Measurements from ENCODE around the gene GATB. TPM values are rescaled to one million over a fixed set of nuclear protein-coding genes. Genes with fewer than 3 reads are reported as not detected.

The GATB gene
- total and polyA plus RNA-seq, 2 experiments from 2014 or later = 17.7 to 18.9 TPM

GRCh38 chr4:151679231-151679630 is 81.6 kb downstream of the GATB start:
- peak; percentile 47 for DNase-seq (ENCODE audit: low spot score)
- no peak overlapping the region for H2AFZ ChIP-seq
- H3K9me3 Mint-ChIP-seq = no peaks in the 10 kb centered on the region; the same call in 2 of the 3 replicates
- no peak for TF ChIP-seq CREB1 (CRISPR knock-in tag; IDR thresholded peaks at IDR 0.05; ENCODE audit: low read depth)
- TF ChIP-seq, protein P1, sequence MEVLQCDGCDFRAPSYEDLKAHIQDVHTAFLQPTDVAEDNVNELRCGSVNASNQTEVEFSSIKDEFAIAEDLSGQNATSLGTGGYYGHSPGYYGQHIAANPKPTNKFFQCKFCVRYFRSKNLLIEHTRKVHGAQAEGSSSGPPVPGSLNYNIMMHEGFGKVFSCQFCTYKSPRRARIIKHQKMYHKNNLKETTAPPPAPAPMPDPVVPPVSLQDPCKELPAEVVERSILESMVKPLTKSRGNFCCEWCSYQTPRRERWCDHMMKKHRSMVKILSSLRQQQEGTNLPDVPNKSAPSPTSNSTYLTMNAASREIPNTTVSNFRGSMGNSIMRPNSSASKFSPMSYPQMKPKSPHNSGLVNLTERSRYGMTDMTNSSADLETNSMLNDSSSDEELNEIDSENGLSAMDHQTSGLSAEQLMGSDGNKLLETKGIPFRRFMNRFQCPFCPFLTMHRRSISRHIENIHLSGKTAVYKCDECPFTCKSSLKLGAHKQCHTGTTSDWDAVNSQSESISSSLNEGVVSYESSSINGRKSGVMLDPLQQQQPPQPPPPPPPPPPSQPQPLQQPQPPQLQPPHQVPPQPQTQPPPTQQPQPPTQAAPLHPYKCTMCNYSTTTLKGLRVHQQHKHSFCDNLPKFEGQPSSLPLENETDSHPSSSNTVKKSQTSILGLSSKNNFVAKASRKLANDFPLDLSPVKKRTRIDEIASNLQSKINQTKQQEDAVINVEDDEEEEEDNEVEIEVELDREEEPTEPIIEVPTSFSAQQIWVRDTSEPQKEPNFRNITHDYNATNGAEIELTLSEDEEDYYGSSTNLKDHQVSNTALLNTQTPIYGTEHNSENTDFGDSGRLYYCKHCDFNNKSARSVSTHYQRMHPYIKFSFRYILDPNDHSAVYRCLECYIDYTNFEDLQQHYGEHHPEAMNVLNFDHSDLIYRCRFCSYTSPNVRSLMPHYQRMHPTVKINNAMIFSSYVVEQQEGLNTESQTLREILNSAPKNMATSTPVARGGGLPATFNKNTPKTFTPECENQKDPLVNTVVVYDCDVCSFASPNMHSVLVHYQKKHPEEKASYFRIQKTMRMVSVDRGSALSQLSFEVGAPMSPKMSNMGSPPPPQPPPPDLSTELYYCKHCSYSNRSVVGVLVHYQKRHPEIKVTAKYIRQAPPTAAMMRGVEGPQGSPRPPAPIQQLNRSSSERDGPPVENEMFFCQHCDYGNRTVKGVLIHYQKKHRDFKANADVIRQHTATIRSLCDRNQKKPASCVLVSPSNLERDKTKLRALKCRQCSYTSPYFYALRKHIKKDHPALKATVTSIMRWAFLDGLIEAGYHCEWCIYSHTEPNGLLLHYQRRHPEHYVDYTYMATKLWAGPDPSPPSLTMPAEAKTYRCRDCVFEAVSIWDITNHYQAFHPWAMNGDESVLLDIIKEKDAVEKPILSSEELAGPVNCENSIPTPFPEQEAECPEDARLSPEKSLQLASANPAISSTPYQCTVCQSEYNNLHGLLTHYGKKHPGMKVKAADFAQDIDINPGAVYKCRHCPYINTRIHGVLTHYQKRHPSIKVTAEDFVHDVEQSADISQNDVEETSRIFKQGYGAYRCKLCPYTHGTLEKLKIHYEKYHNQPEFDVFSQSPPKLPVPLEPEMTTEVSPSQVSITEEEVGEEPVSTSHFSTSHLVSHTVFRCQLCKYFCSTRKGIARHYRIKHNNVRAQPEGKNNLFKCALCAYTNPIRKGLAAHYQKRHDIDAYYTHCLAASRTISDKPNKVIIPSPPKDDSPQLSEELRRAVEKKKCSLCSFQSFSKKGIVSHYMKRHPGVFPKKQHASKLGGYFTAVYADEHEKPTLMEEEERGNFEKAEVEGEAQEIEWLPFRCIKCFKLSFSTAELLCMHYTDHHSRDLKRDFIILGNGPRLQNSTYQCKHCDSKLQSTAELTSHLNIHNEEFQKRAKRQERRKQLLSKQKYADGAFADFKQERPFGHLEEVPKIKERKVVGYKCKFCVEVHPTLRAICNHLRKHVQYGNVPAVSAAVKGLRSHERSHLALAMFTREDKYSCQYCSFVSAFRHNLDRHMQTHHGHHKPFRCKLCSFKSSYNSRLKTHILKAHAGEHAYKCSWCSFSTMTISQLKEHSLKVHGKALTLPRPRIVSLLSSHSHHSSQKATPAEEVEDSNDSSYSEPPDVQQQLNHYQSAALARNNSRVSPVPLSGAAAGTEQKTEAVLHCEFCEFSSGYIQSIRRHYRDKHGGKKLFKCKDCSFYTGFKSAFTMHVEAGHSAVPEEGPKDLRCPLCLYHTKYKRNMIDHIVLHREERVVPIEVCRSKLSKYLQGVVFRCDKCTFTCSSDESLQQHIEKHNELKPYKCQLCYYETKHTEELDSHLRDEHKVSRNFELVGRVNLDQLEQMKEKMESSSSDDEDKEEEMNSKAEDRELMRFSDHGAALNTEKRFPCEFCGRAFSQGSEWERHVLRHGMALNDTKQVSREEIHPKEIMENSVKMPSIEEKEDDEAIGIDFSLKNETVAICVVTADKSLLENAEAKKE (CRISPR knock-in tag; IDR thresholded peaks at IDR 0.05) = no peak
- TF ChIP-seq REST (IDR thresholded peaks at IDR 0.05; ENCODE audit: unreplicated experiment) = no peak
- TF ChIP-seq CTCF (conservative IDR thresholded peaks at IDR 0.05; ENCODE audit: low read depth in 2 of 2) = no peak
- TF ChIP-seq POLR2AphosphoS5 (IDR thresholded peaks at IDR 0.05; ENCODE audit: low read depth) = no peak
- no peak for TF ChIP-seq ZNF114 (CRISPR knock-in tag; IDR thresholded peaks at IDR 0.05)
- no peak for TF ChIP-seq EZH2phosphoT487 (IDR thresholded peaks at IDR 0.05; ENCODE audit: unreplicated experiment)
- H3K27me3 Mint-ChIP-seq (ENCODE audit: insufficient read depth, low read depth, poor library complexity) = no peaks in the 10 kb centered on the region
- H3K4me2 ChIP-seq = no peak overlapping the region
- H3K4me1 ChIP-seq (ENCODE audit: insufficient read depth) = no peaks in the 10 kb centered on the region
- no peak overlapping the region for H3K27ac ChIP-seq (ENCODE audit: low read depth)
- H3K36me3 Mint-ChIP-seq (ENCODE audit: low read depth) = peaks cover 4% of the 10 kb centered on the region; the same call in 1 of the 3 replicates
- no peak overlapping the region for H3K4me3 Mint-ChIP-seq
- no peaks in the 10 kb centered on the region for H3K36me3 ChIP-seq (ENCODE audit: insufficient read depth)
- H3K4me3 ChIP-seq = no peak overlapping the region
- no peak overlapping the region for H3K27ac Mint-ChIP-seq
- peaks cover 8% of the 10 kb centered on the region for H3K4me1 Mint-ChIP-seq
- no peaks in the 10 kb centered on the region for H3K79me2 ChIP-seq (replicated peaks; ENCODE audit: insufficient read depth)
- no peaks in the 10 kb centered on the region for H4K20me1 ChIP-seq (replicated peaks; ENCODE audit: insufficient read depth)
- no peaks in the 10 kb centered on the region for H3K9me2 ChIP-seq (ENCODE audit: insufficient read depth)
- ATAC-seq = peak; percentile 65
- no peaks in the 10 kb centered on the region for H3K27me3 ChIP-seq (ENCODE audit: insufficient read depth)
- no peaks in the 10 kb centered on the region for H3F3A ChIP-seq (replicated peaks; ENCODE audit: low read depth)
